Kidney tubule cell (primary cell): Measurements from ENCODE around the gene MGP.

Experiments
- DNase-seq: peaks from one replicate; pipeline ENCODE4 v3.0.0-alpha.2; 2018; ENCODE audit warnings: low spot score

The MGP gene

DNA sequence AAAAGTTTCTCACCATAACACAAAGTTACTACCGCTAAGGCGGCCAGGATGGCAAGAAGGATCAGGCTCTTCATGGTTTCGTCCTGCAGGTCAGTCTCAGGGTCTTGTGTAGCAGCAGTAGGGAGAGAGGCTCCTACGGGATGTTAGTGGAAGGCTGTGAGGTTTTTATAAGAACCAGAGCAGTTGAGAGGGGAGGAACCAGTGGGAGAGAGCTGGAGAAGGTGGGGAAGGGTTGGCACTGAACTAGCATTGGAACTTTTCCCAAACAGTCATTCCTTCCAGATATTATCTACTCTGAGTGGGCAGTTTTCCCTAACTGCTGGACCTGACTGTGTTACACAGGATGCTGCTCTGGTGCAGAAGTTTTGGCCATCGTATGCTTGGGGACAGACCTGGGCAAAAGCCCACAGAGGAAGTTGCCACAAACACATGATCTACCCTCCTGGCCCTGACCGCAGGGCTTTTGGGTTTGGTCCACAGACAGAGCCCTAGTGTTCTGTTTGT lies at the start of gene MGP:
Gene MGP (minus strand): TSS at position 137 of the 504 bp plus-strand sequence. CDS start 63 bp downstream, at position 74.
- DNase-seq: no peak

- DNase-seq: peak; percentile 71
Measured at GRCh38 chr12:14935031-14935430, 49.4 kb upstream of the MGP start.

DNA sequence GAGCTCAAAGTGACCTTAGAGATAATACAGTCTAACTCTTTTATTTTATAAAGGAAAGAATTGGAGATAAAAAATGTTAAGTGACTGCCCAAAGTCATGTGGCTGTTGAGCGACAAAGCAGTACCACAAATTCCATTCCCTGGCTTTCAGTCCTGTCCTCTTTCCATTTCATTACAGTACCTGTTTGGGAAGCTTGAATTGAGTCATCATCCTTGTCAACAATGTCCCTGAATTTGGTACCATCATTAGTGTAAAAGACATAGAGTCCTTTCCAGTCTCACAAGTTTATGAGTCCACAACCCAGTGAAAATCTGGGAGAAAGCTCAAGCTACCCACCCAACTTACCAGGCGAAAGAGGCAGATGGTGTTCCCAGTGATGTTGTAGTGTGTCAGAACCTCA lies 48.9 kb upstream of the MGP start:
- peak; percentile 48 for DNase-seq

DNA sequence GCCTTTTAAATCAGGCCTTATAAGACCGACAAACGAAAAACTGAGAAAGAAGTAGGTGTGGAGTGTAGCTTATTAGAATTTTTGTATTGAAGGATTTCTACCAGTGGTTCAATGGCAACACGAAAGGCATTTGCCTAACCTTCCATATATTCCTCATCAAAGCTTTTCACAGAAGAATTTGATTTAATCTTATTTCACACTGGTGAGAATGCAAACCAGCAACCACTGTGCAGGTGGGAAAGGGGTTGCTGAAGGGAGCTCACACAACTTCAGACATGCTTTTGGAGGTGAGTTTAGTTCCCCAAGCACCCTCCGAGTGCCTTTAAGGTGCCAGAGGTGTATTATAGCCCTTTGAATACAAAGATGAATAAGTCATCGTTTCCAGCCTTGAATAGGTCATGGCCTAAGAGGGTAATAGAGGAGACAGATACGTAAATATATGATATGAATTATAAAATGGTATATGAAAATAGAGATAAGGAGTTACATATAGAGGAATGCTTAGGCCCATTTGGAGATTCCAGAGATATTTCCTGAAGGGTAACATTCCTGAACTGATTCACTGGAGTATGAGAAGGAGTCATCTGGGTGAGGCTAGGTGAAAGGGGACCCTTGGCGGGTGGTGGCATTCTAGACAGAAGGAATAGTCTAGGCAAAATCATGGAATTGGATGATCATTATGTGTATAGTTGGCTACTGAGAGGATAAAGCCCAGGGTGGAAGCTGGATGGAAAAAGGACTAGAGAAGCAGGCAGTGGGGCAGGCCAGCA lies 46.3 kb upstream of the MGP start:
- DNase-seq: peak; percentile 71

DNA sequence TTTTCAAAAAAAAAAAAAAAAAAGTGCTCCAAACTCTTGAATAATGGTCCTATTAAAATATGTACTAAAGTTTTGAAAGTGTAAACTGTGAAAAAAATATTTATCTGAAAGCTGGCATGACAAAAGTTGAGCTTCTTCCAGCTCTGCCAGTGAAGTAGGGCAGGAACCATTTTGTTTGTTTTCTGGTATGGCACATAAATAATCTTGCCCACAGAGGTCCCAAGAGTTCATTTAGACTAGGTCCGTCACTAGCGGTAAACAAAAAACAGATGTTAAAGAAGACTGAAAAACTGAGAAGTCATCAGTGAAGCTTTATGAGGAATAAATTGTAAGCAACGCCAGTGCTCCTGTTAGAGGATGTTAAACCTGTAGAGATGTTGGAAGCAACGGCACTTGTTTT lies 45.7 kb upstream of the MGP start:
- no peak for DNase-seq

DNA sequence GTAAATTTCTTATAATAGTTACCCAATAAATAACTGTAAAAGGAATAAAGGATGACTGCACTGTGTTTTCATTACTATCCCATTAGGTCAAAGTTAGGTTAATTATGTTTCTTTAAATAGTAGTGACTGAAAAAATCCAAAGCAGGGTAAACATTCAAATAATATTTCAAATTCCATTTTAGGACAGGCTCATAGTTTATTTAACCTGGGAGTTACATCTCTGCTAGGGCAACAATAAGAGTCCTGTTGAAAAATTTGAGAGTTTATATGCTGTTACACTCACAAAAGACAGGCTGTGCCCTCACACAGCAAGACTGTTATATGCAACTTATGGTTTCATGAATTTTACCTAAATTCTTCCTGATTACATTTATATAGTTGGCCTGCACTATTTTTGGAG lies 44.6 kb upstream of the MGP start:
- DNase-seq: no peak

DNA sequence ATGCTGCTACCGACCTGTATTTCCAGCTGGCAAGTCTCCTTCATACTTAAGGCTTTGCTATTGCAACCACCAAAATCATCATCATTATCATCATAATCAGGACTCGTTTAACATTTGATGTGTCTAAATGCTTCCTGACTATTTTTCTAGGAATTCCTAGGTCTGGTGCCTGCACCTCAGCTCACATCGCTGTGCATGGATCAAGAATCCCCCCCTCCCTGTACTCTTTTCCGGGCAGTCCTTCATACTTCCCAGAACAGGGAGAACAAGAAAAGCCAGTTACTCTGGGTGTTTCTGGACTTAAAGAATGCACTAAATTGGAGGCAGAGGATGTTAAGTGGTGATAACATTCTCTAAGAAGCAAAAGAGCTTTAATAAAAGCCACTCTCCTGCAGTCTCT lies 43.3 kb upstream of the MGP start:
- DNase-seq: peak; percentile 49

- DNase-seq: no peak
Measured at GRCh38 chr12:14927267-14927666, 41.6 kb upstream of the MGP start.

DNA sequence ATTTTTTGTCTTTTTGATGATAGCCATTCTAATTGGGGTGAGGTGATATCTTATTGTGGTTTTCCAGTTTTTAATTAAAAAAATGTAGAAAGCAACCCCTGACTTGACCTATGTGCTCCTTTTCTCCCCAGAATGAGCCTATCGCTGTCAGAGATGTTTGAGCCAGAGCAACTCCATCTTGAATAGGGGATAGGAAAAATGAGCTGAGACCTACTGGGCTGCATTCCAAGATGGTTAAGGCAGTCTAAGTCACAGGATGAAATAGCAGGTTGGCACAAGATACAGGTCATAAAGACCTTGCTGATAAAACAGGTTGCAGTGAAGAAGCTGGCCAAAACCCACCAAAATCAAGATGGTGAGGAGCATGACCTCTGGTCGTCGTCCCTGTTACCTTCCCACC lies 38.9 kb upstream of the MGP start:
- DNase-seq: no peak

GRCh38 chr12:14923944-14924343 lies 38.3 kb upstream of the MGP start:
- DNase-seq: no peak

DNA sequence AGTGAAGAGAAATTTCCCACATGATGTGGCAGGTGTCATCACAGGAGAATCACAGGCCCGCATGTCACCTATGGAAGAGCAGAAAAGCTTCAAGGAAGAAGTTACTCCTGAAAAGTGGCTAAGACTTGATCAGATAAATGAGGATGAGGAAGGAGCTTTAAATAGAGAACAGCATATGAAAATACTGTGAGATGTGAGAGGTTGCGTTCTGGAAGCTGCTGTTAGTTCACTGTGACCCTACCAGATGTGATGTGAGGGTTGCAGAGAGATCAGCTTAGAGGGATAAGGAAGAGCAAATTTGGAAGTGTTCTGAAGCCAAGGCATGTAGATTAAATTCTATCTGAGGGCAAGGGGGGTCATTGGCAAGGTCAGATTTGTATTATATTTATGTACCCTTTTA lies 35.6 kb upstream of the MGP start:
- no peak for DNase-seq

DNA sequence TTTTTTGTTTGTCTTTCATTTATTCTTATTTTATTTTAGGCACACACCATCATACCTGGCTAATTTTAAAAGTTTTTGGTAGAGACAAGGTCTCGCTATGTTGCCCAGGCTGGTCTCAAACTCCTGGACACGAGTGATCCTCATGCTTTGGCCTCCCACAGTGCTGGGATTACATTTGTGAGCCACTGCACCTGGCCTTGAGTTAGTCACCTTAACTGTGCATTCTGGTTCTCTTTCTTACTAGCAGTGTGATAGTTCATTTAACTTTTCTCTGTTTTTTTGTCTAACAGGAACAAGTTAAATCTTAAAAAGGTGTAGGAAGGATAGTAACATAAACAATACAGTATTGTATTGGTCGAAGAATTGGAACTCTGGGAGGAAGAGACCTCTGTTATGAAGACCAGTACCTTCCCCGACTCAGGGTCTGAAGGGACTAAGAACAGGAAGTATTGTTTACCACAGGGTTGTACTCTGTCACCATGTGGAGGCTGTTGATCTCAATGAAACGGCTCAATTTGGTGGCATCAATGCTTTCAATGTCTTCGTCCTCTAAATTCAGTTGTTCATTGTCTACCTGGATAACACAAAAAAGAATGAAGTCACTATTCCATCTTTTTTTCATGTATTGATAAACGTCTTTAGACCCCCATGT lies 34.9 kb upstream of the MGP start:
- no peak for DNase-seq

DNA sequence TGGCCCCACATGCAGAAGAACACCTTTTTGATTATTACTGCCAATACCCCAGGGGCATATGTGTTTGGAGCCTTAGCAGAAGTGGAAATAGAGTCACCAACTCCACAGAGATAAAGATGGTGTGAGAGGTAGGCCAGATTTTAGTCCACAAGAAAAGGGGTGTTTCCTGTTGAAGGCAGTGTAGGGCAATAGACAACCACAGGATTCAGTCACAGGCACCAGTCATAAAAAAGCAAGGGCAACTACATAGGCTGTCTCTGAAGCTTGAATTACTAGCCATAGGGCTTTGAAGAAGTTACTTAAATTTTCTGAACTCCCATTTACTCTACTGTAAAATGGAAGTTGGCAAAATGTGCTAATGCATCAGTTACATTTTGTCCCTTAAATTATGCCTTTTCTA lies 33.8 kb upstream of the MGP start:
- DNase-seq: no peak

GRCh38 chr12:14915736-14916135 lies 30.1 kb upstream of the MGP start:
- no peak for DNase-seq

GRCh38 chr12:14913381-14913781 lies 27.7 kb upstream of the MGP start:
- peak; percentile 66 for DNase-seq

DNA sequence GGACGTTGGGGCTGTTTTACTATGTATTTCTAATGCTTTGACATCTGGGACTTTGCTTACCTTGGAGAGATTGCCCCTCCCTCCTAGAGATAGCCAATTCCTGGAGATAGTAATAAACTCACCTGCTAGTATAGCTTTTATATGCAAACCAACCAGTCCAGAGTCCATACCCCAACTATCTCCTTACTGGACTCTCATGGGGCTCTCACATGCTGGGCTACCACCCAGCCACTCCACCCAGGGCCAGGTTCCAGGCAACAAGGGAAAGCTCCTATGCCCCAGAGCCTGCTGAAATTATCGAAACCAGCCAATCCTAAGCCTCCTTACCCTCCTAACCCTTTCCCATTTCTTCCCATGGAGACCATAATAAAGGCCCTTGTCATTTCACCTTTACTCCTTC lies 25.5 kb upstream of the MGP start:
- no peak for DNase-seq

DNA sequence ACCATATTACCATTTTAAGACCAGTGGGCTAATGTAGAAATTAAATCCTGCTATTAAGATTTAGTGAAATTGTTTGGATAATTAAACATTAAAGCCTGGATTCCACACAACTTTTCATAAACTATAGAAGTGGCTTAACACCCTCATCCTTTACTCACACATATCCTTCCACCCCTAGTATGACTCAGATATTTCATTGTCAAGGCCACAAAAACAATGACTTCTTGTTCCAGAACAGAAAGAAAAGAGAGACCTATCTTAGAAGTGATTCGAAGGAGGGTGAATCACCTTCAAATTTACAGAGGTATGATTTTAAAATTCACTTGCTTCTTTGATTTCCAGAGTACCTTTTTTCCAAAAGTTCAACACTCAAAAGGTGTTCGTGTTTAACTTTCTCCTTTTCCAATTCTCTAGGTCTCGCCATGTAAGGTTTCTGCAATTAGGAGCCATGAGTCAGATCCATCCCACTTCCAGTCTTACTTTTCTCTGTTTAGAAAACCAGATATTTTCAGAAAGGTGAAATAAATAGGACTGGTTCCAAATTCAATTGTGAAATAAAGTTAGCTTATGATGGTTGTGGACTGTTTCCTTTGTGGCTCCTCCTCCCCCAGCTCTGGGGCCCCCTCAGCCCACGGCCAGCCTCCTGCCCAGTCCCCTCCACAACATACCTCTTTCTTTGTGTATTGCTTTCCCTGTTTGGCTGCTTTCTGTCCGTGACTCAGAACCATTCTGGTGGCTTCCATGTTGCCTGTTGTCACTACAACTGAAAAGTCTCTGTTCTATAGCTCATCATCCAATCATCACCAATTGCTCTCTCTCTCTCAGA lies 24.6 kb upstream of the MGP start:
- peak; percentile 76 for DNase-seq

- peak; percentile 25 for DNase-seq
Measured at GRCh38 chr12:14907953-14908352, 22.3 kb upstream of the MGP start.

GRCh38 chr12:14906114-14906513 lies 20.5 kb upstream of the MGP start:
- DNase-seq: no peak

DNA sequence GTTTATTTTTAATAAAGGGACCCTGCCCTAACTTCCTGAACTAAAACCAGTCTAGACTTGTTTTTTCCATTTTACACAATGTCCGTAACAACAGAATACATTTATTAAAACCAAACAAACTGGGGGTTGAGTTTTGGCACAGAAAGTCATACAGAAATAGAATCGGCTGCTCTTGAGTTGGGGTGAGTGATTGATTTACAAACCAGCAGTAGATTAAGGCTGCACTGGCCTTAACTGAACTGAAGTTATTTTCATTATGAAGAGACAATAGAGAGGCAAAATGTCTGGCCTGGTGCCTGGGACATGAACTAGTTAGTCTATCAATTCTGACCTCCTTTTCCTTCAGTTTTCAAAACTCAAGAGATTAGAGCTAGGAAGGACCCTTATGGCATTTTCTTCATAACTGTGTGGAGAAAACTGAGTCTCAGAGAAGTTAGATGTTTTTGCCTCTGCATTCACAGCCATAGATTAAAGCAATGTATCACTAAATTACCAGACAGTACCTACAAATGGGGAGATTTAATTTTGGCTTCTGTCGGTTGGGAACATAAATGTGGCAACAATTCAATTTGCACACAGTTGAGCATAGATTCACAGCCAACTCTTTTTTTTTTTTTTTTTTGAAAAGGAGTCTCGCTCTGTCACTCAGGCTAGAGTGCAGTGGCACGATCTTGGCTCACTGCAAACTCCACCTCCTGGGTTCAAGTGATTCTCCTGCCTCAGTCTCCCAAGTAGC lies 19.8 kb upstream of the MGP start:
- no peak for DNase-seq

DNA sequence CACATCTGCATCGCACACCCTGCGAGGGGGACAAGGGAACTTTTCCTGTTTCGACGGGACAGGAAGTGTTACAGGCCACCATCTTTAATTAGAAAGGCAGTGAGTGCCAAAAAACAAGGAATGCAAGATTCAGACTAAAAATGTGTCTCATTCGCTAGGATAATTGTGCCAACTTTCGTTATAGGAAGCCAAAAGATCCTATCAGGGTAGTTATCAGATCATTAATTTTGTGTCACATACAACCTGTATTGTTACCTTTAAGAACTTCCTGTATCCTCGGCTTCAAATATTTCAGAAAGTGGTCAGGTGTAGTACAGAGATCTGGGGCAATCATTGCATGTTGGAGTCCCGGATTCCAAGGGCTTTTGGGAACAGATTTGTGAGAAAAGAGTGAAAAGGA lies 19.2 kb upstream of the MGP start:
- no peak for DNase-seq
